Tongue (tissue), 2 donors: ENCODE results near the gene POLE3. TPM values are rescaled to one million over a fixed set of nuclear protein-coding genes. Genes with fewer than 3 reads are reported as not detected.
"Not testable (repeated sequence)": the region's sequence is repeated elsewhere in the genome, so short reads cannot be mapped to it uniquely, and the experiment has no call there.

ENCODE experiments used
- DNase-seq: peaks from one replicate; pipeline ENCODE4 v3.0.0-alpha.2; 2015
- total RNA-seq: library from RNA; depleted of rRNA; stranded (reverse); fragments of >200 nt; gene quantifications from one replicate; pipeline ENCODE4 v1.2.3, GENCODE V29; 2014

Gene POLE3
- total RNA-seq, 1 donor from 2014 or later: 36.5 TPM

DNA sequence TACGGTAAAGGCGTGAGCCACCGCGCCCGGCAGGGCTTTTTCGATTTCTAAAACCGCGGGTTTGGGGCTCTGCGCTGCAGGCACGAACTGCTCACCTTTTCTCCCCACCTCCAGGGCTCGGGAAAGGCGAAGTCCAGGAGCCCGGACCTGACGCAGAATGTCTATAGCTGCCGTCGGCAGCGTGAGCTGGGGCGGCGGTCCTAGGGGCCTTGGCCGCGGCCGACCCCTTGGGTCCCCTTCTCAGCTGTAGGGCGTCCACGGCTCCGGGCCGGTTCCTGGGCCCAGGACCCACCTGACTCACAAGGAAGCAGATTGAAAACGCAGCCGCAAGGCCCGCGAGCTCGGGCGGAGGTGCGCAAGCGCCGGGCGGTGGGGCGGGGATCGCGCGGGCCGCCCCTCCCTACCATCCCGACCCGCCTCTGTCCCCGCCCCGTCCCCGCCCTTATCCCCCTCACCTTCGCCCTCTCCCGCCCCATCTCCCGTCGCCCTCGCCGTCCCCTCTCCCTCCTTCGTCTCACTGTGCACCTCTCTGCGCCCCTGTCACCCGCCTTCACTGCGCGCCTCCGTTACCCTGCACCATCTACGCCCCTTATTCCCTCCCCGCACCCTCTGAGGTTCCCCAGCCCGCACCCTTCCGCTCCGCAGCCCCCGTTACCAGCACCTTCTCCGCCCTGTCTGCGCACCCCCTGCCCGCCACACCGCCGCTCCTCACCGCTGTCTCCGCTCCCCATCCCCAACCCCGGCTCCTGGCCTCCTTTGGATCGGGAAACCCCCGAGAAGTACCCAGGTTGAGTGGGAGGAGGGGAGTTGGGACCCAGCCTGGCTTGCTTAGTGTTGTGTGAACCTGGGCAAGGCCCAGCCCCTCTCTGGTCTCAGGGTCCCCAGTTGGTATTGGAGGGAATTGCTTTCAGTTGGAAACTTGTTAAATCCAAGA is 33.6 kb downstream of the POLE3 start, which contains the start of gene HDHD3:
Gene HDHD3 (minus strand): TSS at position 353 of the 934 bp plus-strand sequence. CDS start 2,632 bp downstream, outside the sequence.
- DNase-seq: peak; percentile 90

DNA sequence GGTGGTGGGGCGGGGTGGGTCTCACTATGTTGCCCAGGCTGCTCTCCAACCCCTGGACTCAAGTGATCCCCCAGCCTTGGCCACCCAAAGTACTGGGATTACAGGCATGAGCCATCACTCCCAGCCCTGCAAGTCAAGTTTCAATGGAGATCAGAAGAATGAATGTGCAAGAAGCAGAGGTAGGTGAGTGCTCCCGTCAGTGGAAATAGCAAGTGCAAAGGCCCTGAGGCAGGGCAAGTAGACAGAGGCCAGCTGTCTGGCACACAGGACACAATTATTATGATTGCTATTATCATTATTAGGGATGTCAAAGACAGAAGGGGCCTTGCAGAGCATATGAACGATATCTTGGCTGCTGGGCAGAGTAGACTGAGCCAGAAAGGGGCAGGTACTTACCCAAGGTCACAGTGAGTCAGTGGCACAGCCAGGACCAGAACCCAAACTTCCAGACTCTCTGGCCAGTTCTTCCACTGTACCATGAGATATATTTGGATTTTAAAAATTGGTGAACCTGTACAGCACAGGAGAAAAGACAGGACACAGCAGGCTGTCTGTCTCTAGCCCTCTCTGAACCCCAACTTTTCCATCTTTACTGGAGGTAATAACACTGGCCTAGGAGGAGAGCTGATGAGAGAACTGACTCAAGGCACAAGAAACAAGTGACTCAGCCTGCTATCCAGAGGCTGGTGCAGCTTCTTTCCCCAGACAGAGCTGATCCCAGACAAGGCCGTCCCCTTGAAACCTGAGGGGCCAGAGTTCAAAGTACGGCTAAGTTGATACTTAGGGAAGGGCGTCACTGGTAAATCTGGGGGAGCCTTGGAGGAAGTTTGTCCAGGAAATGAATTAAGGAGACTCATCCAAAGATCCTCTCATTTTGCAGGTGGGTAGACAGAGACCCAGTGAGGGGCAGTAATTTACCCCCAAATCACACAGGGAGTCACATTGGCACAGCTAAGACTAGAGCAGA is 35.1 kb downstream of the POLE3 start:
- DNase-seq: no peak

DNA sequence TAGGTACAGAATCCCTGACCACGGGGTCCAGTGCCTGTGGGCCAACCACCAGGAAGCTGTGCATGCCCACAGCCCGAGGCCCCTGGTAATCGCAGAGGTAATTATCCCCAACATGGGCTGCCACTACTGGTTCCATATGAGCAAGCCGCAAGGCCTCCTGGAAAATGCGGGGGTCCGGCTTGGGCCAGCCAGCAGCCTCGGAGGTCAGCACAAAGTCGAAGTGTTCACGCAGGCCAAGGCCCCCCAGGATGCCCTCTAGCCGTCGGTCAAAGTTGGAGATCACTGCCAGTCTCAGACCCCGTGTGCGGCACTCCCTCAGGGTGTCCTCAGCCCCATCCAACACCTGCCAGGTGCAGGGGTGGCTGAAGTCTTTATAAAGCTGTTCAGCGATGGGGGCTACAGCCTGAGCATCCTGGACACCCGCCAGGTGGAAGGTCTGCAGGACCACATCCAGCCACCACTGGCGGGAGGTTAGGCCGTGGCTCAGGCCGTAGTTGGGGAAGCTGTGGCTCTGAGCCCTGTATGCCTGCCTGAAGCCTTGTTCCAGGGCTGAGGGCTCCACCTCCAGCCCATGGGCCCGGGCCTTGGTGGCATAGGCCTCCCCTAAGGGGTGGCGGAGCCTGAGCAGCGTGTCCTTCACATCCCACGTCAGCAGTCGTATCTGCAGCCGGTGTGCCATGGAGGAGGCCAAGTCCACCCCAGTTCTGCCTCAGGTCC is 36.6 kb downstream of the POLE3 start:
- DNase-seq: no peak

DNA sequence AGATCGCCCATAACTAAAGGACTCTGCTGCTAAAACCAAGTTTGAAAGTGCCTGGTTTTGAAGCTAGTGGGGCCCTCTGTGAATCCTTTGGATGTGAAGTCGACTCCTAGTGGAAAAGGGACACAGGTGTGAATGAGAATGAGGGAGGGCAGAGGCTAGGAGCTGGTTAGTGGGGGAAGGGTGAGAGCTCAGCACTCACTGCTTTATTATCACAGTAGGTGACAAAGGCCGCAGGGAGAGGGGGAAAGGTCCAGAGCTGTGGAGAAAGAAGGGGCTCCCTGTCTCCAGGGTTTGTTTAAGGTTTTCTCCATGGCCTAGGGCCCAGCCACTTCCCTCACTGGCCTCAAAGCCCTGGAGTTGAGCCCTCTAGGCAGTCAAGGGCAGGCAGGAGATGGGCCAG is 37.2 kb downstream of the POLE3 start:
- no peak for DNase-seq

DNA sequence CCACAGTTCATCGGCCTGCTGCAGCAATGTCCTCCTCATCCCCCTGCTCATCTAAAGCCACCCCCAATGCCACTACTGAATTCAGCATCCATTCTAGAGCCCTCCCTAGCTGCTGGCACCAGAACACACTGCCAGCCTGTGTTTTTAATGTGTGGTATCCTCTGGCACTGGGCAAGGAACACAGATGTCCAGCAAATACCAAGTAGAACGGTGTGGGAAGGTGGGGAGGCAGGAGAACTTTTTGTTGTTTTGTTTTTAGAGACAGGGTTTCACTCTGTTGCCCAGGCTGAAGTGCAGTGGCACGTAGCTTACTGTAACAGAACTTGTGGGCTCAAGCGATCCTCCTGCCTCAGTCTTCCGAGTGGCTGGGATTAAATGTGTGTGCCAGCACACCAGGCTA is 38.4 kb downstream of the POLE3 start:
- DNase-seq: no peak

DNA sequence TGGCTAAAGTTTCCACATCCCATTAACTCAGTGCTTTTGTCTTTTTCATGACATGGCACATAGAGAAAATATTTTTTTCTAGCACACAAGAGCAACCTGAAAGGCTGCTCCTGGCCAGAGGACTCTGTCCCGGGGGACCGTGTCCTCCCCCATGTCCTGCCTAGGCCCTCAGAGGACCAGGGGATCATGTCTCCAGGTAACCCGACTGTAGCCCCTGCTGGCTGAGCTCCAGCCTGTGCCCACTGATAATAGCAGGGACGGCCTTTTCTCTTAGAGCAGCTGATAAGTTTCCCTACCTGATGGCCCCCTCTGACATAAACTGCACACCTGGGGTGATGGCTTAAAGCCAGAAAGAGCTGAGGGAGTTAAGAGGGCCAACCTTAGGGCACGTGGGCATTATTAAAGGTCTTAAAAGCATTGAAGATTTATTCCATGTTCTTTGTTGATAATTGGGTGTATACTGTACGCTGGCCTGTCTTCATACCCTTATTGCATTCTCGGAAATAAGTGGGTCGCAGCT is 39.6 kb downstream of the POLE3 start:
- DNase-seq: no peak

DNA sequence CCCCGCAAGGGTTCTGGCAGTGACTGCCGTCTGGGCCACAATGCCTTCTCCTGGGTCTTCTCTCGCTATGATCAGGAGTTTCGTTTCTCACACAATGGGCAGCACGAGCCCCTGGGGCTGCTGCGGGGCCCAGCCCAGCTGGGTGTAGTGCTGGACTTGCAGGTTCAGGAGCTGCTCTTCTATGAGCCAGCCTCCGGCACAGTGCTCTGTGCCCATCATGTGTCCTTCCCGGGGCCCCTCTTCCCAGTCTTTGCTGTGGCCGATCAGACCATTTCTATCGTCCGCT is 40.7 kb downstream of the POLE3 start:
- DNase-seq: no peak

DNA sequence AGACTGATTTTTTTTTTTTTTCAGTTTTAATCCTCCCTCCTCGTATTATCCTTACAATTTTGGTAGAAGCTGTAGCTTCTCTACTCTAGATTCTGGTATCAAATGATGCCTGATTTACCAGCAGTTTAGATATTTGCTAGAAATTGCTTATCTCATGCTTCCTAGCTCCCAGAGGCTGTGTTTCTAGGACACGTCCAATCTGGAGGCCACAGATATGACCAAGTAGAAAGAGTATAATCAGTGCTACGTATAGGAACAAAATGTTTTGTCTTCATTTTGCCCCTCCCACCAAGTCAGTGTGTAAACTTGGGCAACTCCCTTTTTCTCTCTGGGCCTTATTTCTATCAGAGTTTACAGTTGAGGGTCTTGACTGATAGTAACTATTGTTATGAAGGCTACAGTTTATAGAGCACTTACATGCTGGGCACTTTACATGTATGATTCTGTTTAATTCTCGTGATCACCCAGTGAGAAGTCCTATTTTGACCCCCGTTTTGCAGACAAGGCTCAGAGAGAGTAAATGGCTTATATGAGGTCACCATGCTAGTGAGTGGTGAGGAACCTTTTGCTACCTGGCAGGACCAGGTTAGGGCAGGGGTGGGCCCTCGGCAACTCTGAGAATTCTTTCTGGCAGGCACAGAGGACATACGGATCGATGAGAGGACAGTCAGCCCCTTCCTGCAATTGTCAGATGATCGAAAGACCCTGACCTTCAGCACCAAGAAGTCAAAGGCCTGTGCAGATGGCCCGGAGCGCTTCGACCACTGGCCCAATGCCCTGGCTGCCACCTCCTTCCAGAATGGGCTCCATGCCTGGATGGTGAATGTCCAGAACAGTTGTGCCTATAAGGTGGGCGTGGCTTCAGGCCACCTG is 41.3 kb downstream of the POLE3 start:
- no peak for DNase-seq

DNA sequence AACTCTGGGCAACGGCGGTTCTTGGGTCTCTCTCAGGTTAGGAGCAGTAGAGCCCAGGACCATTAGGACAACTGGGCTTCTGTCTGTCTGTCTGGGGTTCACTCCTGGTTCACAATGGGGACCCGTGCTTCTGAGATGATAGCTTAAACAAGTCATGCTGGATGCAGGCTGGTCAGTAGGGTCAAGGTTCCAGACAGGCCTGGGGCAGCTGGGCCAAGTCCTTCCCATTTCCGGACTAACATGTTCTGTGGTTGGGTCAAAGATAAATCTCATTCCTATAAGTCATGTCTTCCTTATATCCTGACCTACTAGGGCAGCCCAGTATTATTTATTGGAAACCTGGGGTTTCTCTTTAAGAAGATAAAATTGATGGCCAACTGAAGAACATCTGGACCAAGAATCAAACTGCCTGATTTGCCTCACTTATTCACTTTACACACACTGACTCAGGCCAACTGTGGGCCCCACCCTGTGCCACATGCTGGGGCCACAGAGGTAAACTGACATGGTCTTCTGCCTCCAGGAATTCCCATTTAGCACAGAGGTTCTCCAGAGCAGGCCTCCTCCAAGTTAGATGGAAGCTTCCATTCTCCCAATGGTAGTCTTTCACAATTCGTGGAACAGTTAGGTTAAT is 42.0 kb downstream of the POLE3 start:
- DNase-seq: no peak

DNA sequence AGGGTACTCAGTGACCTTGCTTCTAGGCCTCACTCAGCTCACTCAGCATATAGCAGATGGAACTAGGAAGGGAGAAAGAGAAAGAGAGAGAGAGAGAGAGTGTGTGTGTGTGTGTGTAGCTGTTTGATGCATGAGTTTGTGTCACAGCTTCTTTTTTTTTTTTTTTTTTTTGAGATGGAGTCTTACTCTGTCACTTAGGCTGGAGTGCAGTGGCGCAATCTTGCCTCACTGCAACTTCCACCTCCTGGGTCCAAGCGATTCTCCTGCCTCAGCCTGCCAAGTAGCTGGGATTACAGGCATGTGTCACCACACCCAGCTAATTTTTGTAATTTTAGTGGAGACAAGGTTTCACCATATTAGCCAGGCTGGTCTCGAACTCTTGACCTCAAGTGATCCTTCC is 44.8 kb downstream of the POLE3 start:
- not testable (repeated sequence) for DNase-seq

DNA sequence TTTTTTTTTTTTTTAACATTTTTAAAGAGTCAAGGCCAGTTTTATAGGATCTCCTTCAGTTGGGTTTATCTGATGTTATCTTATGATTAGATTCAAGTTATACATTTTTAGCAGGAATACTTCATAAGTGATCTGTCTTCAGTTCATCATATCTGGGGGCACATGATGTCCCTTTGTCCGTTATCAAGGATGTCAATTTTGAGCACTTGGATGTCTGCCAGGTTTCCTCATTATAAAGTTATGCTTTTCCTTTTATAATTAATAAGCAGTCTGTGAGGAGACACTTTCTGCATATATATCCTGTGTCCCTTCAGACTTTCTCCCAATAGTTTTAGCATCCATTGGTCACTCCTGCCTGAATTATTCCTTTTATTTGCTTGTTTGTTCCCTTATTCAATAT is 45.5 kb downstream of the POLE3 start:
- no peak for DNase-seq

DNA sequence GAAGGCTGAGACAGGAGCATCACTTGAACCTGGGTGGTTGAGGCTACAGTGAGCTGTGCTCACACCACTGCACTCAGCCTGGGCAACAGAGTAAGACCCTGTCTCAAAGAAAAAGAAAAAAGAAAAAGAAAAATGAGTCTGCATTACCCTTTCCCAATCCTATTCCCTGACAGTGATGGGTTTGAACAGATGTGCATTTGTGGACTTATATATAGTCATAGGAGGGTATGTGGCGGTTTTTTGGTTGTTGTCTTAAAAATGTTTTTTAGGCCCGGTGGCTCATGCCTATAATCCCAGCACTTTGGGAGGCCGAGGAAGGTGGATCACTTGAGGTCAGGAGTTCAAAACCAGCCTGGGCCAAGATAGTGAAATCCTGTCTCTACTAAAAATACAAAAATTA is 47.1 kb downstream of the POLE3 start:
- DNase-seq: no peak

DNA sequence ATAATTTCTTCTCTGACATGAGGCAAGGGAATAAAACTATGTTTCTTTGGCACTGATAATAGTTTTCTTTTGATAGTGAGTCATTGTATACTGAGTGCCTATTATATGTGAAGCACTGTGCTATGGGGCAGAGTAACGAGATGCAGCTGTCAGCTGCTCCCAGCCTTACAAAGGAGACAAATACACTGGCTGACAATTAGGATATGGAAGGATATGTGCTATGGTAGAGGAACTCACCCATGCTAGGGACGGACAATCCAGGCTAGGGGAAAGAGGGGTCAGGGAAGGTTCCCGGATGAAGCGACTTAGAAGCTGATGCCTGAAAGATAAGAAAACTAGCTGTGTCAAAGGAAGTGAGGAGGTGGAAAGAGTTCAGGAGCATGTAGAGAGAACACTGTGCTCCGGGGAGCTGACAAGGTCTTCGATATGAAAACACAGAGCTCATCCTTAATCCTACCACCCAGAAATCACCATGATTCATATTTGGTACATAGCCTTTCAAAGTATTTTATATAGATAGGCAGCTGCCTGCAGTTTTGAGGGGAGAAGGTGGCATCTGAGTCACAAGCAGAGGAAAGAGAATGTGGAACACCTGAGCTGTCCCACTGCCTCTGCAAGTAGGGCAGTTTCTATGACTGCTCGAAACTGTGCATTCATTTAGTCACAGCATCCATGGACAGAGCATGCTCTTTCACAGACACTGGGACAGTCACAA is 49.0 kb downstream of the POLE3 start:
- DNase-seq: no peak

DNA sequence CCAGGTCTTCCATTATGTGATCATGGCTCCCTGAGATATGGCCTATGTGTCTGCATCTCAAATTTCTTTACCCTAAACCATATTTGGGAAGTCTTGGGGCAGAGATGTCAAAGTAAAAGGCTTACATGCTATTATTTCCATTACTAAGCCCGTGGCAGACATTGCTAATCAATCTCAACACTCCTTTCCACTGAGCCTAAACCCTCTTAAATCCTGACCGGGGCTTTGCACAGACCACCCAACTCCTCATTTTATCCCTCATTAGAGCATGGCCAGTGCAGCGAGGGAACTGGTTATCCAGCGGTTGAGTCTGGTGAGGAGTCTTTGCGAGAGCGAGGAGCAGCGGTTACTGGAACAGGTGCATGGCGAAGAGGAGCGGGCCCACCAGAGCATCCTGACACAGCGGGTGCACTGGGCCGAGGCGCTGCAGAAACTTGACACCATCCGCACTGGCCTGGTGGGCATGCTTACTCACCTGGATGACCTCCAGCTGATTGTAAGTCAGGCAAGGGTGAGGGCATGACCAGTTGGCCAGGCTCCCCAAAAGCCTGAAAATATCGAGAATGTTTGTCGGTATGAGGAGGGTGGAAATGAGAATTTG is 50.1 kb downstream of the POLE3 start:
- no peak for DNase-seq

DNA sequence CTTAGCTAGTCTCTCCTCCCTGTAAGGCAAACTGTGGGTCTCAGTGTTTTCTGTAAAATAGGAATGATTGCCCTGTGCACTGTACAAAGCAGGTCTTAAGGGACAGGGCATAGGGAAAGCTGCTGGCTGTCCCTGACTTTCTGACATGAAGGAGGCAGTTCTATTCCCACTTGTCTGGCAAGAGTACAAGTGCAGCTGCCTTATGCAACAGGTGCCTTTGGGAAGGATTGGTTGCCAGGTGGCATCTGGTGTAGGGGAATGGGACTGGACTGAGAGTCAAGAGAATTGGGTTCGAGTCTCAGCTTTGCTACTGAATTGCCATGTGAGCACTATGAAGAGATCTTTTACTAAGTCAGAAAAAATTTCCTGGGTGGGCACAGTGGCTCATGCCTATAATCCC is 51.1 kb downstream of the POLE3 start:
- DNase-seq: peak; percentile 67
